Fibroblast of villous mesenchyme (primary cell): ENCODE measurements around the gene NGEF. TPM values are rescaled to one million over a fixed set of nuclear protein-coding genes. Genes with fewer than 3 reads are reported as not detected.

Experiments
- DNase-seq: peaks from one replicate; pipeline ENCODE4 v3.0.0-alpha.2; 2010; ENCODE audit warnings: low read depth
- H3K4me3 ChIP-seq: 2 replicates; pipeline ENCODE4 v1.5.1; 2011; ENCODE audit warnings: low read depth, mild to moderate bottlenecking, low read length
- total RNA-seq: library from RNA; depleted of rRNA; stranded (reverse); fragments of >200 nt; gene quantifications from 2 replicates; pipeline ENCODE4 v1.2.3, GENCODE V29; 2012
- TF ChIP-seq, protein P1 (sequence below): IDR thresholded peaks from 2 replicates; pipeline ENCODE4 v1.5.1; 2012; ENCODE audit warnings: low read depth, mild to moderate bottlenecking, low read length; ENCODE audit not compliant: insufficient read depth

The NGEF gene
- total RNA-seq, 1 donor: 0.86 TPM

- no peak for DNase-seq
- H3K4me3 ChIP-seq: no peak overlapping the region
- TF ChIP-seq, protein P1, sequence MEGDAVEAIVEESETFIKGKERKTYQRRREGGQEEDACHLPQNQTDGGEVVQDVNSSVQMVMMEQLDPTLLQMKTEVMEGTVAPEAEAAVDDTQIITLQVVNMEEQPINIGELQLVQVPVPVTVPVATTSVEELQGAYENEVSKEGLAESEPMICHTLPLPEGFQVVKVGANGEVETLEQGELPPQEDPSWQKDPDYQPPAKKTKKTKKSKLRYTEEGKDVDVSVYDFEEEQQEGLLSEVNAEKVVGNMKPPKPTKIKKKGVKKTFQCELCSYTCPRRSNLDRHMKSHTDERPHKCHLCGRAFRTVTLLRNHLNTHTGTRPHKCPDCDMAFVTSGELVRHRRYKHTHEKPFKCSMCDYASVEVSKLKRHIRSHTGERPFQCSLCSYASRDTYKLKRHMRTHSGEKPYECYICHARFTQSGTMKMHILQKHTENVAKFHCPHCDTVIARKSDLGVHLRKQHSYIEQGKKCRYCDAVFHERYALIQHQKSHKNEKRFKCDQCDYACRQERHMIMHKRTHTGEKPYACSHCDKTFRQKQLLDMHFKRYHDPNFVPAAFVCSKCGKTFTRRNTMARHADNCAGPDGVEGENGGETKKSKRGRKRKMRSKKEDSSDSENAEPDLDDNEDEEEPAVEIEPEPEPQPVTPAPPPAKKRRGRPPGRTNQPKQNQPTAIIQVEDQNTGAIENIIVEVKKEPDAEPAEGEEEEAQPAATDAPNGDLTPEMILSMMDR: no peak
Observed at GRCh38 chr2:232925821-232926156, 87.3 kb downstream of the NGEF start.

DNA sequence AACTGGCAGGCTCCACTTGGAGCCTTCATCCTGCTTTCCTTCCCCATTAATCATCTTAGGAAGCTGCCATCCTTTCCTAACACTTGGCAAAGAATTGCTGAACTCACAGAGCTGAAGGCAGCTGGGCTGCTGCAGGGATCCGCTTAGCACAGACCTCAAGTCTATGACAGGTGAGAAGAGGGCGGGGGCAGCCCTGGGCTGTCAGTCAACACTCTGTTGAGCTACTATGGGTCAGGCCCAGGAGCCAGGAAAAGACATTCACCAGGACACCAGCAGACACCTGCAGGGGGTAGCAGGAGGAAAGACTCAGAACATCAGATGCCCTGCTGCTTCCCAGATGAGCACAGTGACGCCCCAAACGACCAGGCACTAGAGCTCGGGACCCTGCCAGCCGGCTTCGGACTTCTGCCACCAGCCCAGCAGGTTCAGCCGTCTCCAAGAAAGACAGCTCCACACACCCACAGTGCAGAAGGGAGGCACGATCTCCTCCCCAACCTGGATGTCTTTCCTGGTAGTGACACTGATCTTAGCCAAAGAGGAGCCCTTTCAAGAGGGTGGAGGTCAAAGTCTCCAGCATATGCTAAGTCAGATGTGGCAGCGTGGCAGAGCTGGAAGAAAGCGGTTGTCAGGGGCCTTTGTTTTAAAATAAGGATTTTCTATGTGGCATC is 87.8 kb downstream of the NGEF start:
- no peak overlapping the region for H3K4me3 ChIP-seq
- TF ChIP-seq, protein P1: no peak
- no peak for DNase-seq

- DNase-seq: no peak
- no peak overlapping the region for H3K4me3 ChIP-seq
- TF ChIP-seq, protein P1: no peak
Observed at GRCh38 chr2:232924433-232924832, 88.6 kb downstream of the NGEF start.

DNA sequence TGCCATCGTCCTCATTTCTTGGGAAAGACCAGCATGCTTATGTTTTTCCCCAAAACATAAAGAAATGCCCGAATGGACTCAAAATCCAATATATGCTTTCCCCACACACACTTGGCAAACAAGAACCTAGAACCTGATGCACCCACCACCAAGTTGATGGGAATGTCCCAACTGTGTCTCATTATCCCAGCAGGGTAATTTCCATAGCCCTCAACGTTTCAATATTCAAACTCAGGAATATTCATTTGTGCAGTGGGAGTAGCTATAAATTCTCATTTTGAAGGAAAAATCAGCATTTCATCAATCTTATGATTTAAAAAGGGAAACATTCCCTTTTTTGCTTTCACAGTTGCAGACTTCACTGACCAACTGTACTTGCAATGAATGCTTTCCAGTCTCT is 92.3 kb downstream of the NGEF start:
- TF ChIP-seq, protein P1: no peak
- no peak for DNase-seq
- H3K4me3 ChIP-seq: no peak overlapping the region

GRCh38 chr2:232920055-232920454 is 93.0 kb downstream of the NGEF start:
- DNase-seq: no peak
- H3K4me3 ChIP-seq: no peak overlapping the region
- TF ChIP-seq, protein P1: no peak

- H3K4me3 ChIP-seq: no peak overlapping the region
- DNase-seq: no peak
- TF ChIP-seq, protein P1: no peak
Observed at GRCh38 chr2:232919141-232919540, 93.9 kb downstream of the NGEF start.

GRCh38 chr2:232913903-232914302 is 99.2 kb downstream of the NGEF start:
- TF ChIP-seq, protein P1: no peak
- no peak overlapping the region for H3K4me3 ChIP-seq
- no peak for DNase-seq
